Body of pancreas (tissue), 4 donors: ENCODE results near the gene ZNF786.

Experiments used
- POLR2A ChIP-seq, 3 donors: fragments of 450-650 bp; IDR thresholded peaks; one replicate each; pipeline ENCODE4 v1.6.1; 2016; ENCODE audit warnings: antibody characterized with exemption in 3 of 3, mild to moderate bottlenecking in 2 of 3
- TF ChIP-seq, protein P1 (sequence below), 7 experiments: fragments of 450-650 bp in 4 of 7; fragments of 200-600 bp in 3 of 7; sonication (generic) in 3 of 7; IDR thresholded peaks; one replicate each; pipeline ENCODE4 v1.5.1; 2016 to 2019; ENCODE audit warnings: antibody characterized with exemption in 7 of 7

DNA sequence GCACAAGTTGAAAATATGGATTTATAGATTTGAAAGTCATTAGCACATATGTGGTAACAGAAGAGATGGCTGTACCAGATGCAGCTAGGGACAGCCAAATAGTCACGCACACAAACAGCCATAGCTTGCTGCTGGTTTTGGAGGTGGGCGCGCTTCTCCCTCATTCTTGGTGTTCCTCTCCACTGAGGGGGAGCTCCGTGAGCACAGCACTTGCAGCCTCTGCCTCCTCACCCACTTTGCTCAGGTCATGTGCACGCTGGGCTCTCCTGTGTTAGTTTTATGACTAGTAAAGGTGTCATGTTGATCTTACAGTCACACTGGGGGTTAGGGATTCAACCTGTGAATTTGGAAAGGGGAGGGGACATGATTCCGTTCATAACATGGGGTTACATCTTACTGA is 8.5 kb upstream of the ZNF786 start:
- TF ChIP-seq, protein P1, sequence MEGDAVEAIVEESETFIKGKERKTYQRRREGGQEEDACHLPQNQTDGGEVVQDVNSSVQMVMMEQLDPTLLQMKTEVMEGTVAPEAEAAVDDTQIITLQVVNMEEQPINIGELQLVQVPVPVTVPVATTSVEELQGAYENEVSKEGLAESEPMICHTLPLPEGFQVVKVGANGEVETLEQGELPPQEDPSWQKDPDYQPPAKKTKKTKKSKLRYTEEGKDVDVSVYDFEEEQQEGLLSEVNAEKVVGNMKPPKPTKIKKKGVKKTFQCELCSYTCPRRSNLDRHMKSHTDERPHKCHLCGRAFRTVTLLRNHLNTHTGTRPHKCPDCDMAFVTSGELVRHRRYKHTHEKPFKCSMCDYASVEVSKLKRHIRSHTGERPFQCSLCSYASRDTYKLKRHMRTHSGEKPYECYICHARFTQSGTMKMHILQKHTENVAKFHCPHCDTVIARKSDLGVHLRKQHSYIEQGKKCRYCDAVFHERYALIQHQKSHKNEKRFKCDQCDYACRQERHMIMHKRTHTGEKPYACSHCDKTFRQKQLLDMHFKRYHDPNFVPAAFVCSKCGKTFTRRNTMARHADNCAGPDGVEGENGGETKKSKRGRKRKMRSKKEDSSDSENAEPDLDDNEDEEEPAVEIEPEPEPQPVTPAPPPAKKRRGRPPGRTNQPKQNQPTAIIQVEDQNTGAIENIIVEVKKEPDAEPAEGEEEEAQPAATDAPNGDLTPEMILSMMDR (IDR thresholded peaks at IDR 0.05): no peak
- no peak for TF ChIP-seq POLR2A (IDR thresholded peaks at IDR 0.05)
